Measurements from ENCODE around the gene NDUFS3.
A peak's percentile ranks its signal among the peaks of the same experiment; 100 is the strongest.
"Not testable (repeated sequence)": the region's sequence is repeated elsewhere in the genome, so short reads cannot be mapped to it uniquely, and the experiment has no call there.

Gene NDUFS3

DNA sequence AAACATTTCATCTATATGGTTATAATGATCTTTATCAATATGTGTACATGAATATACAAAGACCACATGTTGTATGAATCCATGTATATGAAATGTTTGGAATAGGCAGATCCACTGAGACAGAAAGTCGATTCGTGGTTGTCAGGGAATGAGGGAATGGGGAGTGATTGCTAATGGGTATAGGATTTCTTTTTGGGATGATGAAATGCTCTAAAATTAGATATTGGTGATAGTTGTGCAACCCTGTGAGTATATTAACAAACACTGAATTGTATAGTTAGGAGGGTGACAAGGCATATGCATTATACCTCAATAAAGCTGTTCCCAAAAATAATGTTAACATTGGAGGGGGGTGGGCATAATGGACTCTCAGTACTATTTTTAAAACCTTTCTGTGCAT, 18.4 kb upstream of the NDUFS3 start:
- no peak for DNase-seq (ENCODE audit: low read depth)

- not testable (repeated sequence) for DNase-seq (ENCODE audit: low read depth)
Measured at GRCh38 chr11:47562393-47562792, 16.5 kb upstream of the NDUFS3 start.

DNA sequence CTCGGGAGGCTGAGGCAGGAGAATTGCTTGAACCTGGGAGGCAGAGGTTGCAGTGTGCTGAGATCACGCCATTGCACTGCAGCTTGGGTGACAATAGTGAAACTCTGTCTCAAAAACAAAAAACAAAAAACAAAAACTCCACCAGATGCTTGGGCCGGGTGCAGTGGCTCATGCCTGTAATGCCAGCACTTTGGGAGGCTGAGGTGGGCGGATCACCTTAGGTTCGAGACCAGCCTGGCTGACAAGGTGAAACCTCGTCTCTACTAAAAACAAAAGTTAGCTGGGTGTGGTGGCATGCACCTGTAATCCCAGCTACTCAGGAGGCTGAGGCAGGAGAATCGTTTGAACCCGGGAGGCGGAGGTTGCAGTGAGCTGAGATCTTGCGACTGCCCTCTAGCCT, 14.5 kb upstream of the NDUFS3 start:
- DNase-seq (ENCODE audit: low read depth), result not testable (repeated sequence)

DNA sequence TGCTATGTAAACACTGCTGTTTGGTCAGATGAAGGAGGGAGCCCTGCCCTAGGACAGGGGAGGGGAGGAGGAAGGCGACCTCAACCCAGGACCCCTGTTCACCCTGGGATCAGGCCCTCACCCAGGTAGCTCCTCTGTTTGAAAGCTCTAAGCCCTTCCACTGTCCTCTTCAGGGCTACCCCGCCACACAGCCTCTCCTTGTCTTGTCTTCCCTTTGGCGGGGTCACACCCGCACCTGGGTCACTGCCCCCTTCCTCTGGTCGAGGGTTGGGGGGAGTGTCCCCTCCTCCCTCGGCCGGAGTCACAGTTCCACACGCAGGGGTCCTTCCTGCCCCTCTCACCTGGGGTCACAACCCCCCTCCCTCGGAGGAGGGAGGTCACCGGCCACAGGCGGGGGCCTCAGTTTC, 13.9 kb upstream of the NDUFS3 start:
- DNase-seq (ENCODE audit: low read depth), result no peak

DNA sequence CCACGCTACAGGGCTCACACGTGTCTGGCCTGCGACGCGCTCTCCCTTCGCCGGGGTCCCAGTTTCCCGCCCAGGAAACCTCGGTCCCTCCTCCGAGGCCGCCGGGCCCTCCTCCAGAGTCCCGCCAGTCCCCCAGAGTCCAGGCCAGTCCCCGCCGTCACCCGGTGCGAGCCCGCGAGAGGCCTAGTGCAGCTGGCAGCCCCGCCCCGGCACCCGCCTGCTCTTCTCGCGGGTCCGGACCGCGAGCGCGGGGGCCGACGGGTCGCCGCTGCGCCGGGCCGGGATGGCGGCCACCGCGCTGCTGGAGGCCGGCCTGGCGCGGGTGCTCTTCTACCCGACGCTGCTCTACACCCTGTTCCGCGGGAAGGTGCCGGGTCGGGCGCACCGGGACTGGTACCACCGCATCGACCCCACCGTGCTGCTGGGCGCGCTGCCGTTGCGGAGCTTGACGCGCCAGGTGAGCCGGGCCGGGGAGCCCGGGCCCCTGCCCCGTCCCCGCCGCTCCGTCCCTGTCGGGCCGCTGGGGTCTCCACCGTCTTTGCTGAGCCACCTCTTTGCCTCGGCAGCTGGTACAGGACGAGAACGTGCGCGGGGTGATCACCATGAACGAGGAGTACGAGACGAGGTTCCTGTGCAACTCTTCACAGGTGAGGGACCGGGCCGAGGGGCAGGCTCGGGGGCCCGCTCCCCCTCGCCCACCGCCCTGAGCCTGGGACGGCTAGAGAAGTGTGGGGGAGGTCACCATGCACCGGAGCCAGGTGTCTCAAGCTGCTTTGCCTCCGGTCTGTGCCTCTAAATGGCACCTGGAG, 13.3 kb upstream of the NDUFS3 start, which contains the start of gene PTPMT1:
Gene PTPMT1, plus strand, starts transcription at position 260 of the 809 bp plus-strand sequence. Its CDS starts 24 bp downstream, at position 284.
- DNase-seq (ENCODE audit: low read depth), result peak; percentile 82

DNA sequence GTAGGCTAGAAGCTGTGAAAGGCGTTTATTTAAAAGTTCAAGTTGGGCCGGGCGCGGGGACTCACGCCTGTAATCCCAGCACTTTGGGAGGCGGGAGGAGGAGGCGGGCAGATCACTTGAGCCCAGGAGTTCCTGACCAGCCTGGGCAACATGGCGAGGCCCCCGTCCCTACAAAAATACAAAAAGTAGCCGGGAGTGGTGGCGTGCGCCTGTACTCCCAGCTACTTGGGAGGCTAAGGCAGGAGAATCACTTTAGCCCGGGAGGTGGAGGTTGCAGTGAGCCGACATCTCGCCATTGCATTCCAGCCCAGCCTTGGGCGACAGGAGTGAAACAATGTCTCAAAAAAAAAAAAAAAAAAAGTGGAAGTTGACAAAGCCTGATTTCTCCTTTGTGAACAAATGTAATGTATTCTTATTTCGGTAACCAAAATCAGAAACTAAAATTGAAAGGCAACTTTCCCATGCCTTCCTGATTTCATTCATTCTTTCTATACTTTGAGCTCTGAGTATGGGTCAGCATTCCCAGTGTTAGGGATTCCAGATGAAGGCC, 12.7 kb upstream of the NDUFS3 start:
- DNase-seq (ENCODE audit: low read depth), result peak; percentile 46

DNA sequence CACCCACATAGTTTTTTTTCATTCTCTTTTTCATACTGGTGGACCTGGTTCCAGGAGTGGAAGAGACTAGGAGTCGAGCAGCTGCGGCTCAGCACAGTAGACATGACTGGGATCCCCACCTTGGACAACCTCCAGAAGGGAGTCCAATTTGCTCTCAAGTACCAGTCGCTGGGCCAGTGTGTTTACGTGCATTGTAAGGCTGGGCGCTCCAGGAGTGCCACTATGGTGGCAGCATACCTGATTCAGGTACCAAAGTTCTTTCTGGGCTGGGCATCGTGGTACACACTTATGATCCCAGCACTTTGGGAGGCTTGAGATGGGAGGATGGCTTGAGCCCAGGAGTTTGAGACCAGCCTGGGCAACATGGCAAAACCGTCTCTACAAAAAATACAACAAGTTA, 9.2 kb upstream of the NDUFS3 start:
- no peak for DNase-seq (ENCODE audit: low read depth)

GRCh38 chr11:47570651-47571356, 8.1 kb upstream of the NDUFS3 start:
- DNase-seq (ENCODE audit: low read depth), result no peak

GRCh38 chr11:47571357-47571729, 7.5 kb upstream of the NDUFS3 start:
- DNase-seq (ENCODE audit: low read depth), result no peak

DNA sequence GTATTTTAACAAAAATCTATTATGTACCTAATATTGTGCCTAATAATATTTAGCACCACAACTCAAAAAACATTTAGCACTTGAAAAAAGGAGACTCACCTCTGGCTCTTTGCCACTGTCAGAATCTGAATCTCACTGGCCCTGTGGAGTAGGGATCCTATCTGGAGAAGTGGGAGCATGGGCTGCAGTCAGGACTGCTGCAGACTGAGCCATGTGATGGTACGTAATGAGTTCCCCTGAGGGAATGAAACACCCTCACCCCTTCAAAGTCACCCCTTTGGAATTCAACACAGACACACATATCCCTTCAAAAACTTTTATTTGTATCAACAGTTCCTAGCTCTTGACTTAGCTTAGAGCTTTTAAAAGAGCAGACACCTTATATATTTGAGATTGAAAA, 7.0 kb upstream of the NDUFS3 start:
- peak; percentile 83 for DNase-seq (ENCODE audit: low read depth)

DNA sequence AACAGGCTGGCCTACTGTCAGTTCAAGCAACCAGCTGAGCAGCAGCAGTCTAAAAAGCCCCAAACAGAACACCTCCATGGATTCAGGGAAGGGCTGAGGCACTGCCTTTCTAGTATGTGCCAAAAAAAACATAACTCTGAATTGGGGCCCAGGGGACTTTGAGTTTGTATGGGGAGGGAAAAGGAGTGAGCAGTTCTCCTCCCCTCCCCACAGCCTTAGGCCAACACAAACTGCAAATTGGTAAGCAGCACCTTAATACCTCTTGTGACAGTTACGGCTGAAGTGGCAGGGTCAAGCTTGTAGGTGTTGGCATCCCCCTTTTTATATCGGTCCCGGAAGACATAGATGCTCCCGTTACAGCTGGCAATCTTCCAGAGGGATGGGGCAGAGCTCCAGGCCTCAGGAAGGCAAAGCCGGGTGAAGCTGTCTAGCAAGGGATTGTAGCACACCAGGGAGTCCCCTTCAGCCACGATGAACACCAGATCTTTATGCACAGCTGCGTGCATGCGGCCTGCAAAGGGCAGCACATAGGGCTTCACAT, 6.1 kb upstream of the NDUFS3 start:
- no peak for DNase-seq (ENCODE audit: low read depth)

DNA sequence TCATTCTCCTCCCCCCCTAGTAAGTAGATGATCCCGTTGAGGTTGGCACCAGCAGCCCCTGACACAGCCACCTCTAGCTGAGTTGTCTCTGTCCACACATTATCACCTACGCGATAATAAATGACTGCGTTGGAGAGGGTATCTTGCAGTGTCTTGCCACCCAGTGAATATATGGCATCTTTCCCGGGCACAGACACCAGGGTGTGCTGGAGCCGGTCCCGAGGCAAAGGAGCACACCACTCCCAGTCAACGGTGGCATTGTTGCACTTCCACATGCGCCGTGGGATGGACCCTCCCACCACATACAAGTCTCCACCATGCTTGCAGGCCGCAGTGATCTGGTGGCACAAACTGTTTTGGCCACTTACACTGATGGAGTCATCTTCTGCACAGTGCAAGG, 5.6 kb upstream of the NDUFS3 start:
- no peak for DNase-seq (ENCODE audit: low read depth)

DNA sequence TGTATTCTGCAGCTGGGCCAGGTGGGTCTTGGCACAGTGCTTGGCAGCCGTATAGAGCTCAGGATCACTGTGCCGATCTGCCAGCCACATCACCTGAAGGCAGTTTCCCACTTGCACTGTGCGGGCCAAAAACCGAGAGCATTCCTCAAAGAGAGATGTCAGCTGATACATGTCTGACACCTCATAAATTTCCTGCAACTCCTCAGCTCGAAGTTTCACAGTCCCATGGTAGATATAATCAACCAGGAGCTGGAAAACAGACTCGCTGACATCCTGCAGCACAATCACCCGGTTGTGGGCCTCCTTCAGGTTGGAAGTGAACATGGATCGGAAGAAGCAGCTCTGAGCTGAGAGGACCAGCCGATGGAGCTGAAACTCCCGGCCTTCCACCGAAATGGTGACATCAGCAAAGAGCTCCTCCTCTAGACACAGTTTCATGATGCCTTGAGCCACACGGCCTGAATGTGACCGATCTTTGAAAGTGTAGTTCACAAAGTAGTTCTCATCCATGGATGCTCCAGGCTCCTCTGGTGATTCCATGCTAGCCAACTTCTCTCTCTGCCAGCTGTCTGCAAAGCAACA, 1.3 kb upstream of the NDUFS3 start:
- peak; percentile 50 for DNase-seq (ENCODE audit: low read depth)

DNA sequence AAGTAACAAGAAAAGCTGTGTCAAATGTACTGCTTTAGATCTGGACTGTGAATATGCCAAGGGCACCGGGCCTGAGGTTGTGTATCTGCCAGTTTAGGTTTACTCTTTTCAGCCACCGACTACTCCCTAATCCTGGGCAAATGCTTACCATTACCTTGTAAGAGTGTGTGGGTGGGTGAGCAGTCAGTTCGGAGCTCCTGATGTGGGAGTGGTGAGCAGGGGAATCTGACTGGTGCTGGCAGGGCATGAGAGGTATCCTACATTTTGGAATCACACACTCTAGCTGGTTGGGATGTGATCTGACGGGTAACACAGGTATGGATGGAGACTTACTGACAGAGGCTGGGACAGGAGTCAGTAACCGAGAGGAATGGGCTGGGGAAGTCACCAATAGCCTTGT, 5.0 kb downstream of the NDUFS3 start:
- DNase-seq (ENCODE audit: low read depth), result no peak

- DNase-seq (ENCODE audit: low read depth), result no peak
Measured at GRCh38 chr11:47586098-47586855, 7.4 kb downstream of the NDUFS3 start, which contains the start of gene FAM180B. Gene FAM180B (plus strand): TSS chr11:47586678. CDS start chr11:47586769, 91 bp downstream.

GRCh38 chr11:47587039-47587716, 8.3 kb downstream of the NDUFS3 start:
- no peak for DNase-seq (ENCODE audit: low read depth)

- DNase-seq (ENCODE audit: low read depth), result no peak
Measured at GRCh38 chr11:47587723-47588326, 9.0 kb downstream of the NDUFS3 start.

DNA sequence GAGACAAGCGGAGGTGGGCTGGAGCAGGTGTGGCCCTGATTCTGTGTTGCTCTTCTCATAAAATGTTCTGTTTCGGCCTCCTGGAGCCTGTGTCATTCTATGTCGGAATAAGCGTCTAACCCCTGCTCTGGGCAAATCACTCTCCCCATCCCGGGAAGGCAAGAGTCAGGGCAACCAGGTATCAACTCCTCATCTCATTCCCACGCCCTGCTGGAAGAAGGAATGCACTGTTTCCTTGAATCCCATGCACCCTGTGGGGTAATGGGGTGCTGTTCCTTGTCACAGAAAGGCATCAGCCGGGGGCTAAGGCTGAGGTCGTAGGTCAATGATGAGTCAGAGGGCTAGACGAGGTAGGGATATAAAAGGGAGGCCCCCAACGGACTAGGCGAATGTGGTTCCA, 10.2 kb downstream of the NDUFS3 start:
- DNase-seq (ENCODE audit: low read depth), result no peak

- no peak for DNase-seq (ENCODE audit: low read depth)
Measured at GRCh38 chr11:47589584-47589976, 10.7 kb downstream of the NDUFS3 start.

DNA sequence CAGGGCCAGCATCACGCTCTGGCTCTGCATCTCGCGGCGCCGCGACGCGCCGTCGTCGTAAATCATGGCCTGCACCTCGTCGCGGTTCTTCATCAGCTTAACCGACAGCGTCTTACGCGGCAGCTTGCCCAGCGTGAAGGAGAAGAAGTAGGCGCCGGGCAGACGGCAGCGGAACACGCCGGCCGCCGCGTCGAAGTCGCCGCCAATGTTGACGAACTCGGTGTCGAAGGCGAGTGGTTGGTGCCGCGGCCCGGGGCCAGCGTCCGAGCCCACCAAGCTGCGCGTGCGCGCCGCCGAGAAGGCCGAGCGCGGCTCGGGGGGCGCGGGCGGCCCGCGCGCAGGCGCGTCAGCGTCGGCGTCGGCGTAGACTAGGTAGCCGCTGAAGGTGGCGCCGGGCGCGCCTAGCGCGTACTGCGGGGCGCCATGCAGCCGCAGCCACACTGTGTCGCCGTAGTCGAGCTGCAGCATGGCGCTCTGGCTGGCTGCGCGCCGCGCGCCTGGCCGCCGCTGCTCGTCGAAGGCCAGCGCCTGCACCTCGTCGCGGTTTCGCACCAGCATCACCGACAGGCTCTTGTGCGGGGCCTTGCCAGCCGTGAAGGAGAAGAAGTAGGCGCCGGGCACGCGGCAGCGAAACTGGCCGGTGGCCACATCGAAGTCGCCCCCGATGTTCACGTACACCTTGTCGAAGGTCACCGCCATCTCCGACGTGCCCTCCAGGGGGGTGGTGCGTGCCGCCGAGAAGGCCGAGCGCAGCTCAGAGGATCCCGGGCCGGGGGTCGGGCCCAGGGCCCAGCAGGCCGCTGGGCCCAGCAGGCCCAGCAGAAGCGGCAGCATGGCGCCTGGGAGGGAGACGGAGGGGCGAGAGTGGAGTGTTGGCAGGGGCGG, 11.3 kb downstream of the NDUFS3 start:
- no peak for DNase-seq (ENCODE audit: low read depth)

All from ELR (cell line).